IPS-20b (cell line): ENCODE data around the gene CFAP119.

Source experiments
- H3K27ac ChIP-seq: one replicate; pipeline ENCODE4 v1.5.1; 2013; ENCODE audit warnings: low read length
- H3K27me3 ChIP-seq: 2 replicates; pipeline ENCODE4 v1.6.1; 2013; ENCODE audit warnings: mild to moderate bottlenecking, low read length, inconsistent platforms; ENCODE audit not compliant: insufficient read depth
- H3K36me3 ChIP-seq: 2 replicates; pipeline ENCODE4 v1.6.1; 2013; ENCODE audit warnings: low read depth, mild to moderate bottlenecking, inconsistent platforms, low read length, moderate library complexity; ENCODE audit not compliant: insufficient read depth
- H3K4me1 ChIP-seq: 2 replicates; pipeline ENCODE4 v1.6.1; 2013; ENCODE audit warnings: mild to moderate bottlenecking, control low read depth, inconsistent platforms, low read length, moderate library complexity; ENCODE audit not compliant: insufficient read depth
- H3K4me3 ChIP-seq: 2 replicates; pipeline ENCODE4 v1.5.1; 2013; ENCODE audit warnings: mild to moderate bottlenecking, low read length, inconsistent platforms
- H3K9ac ChIP-seq: 2 replicates; pipeline ENCODE4 v1.6.1; 2013; ENCODE audit warnings: low read depth, mild to moderate bottlenecking, inconsistent platforms, low read length, moderate library complexity
- H3K9me3 ChIP-seq: 2 replicates; pipeline ENCODE4 v1.6.1; 2013; ENCODE audit warnings: mild to moderate bottlenecking, low read depth, low read length, inconsistent platforms; ENCODE audit not compliant: insufficient read depth

Gene CFAP119

DNA sequence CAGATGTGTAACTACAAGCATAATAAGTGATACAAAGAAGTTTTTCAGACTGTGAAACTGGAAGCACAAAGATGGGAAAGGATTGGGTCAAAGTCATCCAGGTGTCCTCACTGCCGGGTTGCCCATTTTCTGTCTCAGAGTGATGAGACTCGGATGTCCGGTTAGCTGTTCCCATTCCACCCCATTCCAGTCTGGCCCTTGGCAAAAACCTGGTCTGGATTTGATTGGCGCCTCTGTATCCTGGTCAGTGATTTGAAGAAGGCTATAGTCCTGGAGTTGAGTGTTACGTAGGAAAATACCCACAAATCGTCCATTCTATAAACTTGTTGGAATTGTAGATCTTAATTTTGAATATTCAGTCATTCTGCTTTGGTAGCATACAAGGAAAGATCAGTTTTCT, 33.5 kb downstream of the CFAP119 start:
- no peak overlapping the region for H3K9ac ChIP-seq
- peaks cover 7% of the 10 kb centered on the region for H3K4me1 ChIP-seq
- no peaks in the 10 kb centered on the region for H3K27me3 ChIP-seq
- H3K9me3 ChIP-seq = no peaks in the 10 kb centered on the region
- no peak overlapping the region for H3K4me3 ChIP-seq
- H3K27ac ChIP-seq = no peak overlapping the region
- H3K36me3 ChIP-seq = peaks cover 89% of the 10 kb centered on the region

DNA sequence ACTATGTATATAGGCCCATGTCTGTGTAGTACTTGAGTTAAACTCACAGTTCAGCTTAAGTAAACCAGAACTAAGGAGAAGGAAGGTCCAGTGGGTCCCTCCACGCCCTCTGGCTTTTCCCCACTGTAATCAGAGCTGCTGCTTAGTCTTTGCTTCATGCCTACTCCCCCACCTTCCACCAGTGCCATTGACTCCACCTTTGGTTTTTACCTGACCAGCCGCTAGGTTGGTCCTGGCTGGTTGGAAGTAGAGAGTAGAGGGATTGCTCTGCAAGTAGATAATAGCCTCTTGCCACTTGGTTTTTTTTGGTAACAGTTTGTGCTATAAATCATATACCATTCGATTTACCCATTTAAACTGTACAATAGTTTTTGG, 36.5 kb downstream of the CFAP119 start:
- Histone ChIP-seq H3K9ac (no peak overlapping the region), H3K27ac (no peak overlapping the region), H3K4me3 (no peak overlapping the region), H3K9me3 (no peaks in the 10 kb centered on the region), H3K4me1 (peaks cover 7% of the 10 kb centered on the region), H3K36me3 (peaks cover 94% of the 10 kb centered on the region), H3K27me3 (no peaks in the 10 kb centered on the region)

DNA sequence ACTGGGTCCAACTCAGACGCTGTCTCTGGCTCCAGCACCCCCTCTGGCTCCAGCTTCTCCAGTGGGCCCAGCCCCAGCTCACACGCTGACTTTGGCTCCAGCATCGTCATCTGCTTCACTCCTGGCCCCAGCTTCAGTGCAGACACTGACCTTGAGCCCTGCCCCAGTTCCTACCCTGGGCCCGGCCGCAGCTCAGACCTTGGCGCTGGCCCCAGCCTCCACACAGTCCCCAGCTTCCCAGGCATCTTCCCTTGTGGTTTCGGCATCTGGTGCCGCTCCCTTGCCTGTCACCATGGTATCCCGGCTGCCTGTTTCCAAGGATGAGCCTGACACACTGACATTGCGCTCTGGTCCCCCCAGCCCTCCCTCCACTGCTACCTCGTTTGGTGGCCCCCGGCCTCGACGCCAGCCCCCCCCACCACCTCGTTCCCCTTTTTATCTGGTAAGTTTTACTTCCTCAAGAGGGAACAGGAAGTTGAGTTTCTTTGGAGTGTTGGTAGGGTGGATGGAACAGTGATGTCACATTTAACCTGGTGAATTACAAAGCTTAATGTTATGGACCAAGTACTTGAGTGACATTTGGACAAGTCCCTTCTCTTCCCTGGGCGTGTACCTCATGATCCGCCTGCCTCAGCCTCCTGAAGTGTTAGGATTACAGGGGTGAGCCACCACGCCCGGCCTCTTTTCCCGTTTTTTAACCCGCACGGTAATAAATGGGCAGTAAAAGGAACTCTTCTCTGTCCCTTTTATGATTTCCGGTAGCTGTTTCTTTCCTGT, 37.0 kb downstream of the CFAP119 start:
- H3K4me3 ChIP-seq = no peak overlapping the region
- H3K9ac ChIP-seq = no peak overlapping the region
- H3K36me3 ChIP-seq = peaks cover 95% of the 10 kb centered on the region
- H3K27me3 ChIP-seq = no peaks in the 10 kb centered on the region
- H3K9me3 ChIP-seq = no peaks in the 10 kb centered on the region
- H3K27ac ChIP-seq = no peak overlapping the region
- peaks cover 7% of the 10 kb centered on the region for H3K4me1 ChIP-seq

DNA sequence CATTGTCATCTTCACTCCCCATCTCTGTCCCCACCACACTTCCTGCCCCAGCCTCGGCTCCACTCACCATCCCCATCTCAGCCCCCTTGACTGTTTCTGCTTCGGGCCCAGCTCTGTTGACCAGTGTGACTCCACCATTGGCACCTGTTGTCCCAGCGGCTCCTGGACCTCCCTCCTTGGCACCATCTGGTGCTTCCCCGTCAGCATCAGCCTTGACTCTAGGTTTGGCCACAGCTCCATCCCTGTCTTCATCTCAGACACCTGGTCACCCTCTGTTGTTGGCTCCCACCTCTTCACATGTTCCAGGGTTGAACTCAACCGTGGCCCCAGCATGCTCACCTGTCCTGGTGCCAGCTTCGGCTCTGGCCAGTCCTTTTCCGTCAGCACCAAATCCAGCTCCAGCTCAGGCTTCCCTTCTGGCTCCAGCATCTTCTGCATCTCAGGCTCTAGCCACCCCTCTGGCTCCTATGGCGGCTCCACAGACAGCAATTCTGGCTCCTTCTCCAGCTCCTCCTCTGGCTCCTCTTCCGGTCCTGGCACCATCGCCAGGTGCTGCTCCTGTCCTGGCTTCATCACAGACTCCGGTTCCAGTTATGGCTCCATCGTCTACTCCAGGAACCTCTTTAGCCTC, 38.0 kb downstream of the CFAP119 start:
- H3K36me3 ChIP-seq = peaks cover 93% of the 10 kb centered on the region
- no peak overlapping the region for H3K27ac ChIP-seq
- no peak overlapping the region for H3K4me3 ChIP-seq
- no peak overlapping the region for H3K9ac ChIP-seq
- no peaks in the 10 kb centered on the region for H3K9me3 ChIP-seq
- H3K4me1 ChIP-seq = peaks cover 7% of the 10 kb centered on the region
- no peaks in the 10 kb centered on the region for H3K27me3 ChIP-seq

DNA sequence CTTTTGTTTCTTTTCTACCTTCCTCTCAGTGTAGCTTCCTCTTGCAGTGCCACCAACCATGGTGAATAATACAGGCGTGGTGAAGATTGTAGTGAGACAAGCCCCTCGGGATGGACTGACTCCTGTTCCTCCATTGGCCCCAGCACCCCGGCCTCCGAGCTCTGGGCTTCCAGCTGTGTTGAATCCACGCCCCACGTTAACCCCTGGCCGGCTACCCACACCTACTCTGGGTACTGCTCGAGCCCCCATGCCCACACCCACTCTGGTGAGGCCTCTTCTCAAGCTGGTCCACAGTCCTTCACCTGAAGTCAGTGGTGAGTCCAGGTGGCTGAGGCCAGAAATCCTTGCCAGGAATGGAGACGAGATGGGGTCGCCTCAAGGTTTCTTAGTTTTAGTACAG, 38.9 kb downstream of the CFAP119 start:
- H3K4me3 ChIP-seq = no peak overlapping the region
- H3K27me3 ChIP-seq = no peaks in the 10 kb centered on the region
- H3K9me3 ChIP-seq = no peaks in the 10 kb centered on the region
- H3K9ac ChIP-seq = no peak overlapping the region
- no peaks in the 10 kb centered on the region; the same call in 1 of the 2 replicates for H3K4me1 ChIP-seq
- peaks cover 90% of the 10 kb centered on the region for H3K36me3 ChIP-seq
- H3K27ac ChIP-seq = no peak overlapping the region

DNA sequence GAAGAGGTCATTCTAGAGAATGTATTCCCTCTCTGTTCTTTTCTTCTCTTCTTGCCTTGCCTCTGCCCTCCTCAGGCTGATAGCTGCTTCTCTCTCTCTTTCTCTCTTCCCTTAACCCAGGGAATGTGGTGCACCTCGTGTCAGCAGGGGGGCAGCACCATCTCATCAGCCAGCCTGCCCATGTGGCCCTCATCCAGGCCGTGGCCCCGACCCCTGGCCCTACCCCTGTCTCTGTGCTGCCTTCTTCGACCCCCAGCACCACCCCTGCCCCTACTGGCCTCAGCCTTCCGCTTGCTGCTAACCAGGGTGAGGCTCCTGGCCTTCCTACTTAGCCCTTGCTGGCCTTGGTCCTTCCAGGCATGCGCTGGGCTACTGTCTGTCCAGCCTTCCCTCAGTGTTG, 39.4 kb downstream of the CFAP119 start:
- peaks cover 93% of the 10 kb centered on the region for H3K36me3 ChIP-seq
- no peaks in the 10 kb centered on the region for H3K27me3 ChIP-seq
- no peaks in the 10 kb centered on the region for H3K9me3 ChIP-seq
- no peak overlapping the region for H3K4me3 ChIP-seq
- H3K4me1 ChIP-seq = no peaks in the 10 kb centered on the region
- H3K9ac ChIP-seq = no peak overlapping the region
- H3K27ac ChIP-seq = no peak overlapping the region

DNA sequence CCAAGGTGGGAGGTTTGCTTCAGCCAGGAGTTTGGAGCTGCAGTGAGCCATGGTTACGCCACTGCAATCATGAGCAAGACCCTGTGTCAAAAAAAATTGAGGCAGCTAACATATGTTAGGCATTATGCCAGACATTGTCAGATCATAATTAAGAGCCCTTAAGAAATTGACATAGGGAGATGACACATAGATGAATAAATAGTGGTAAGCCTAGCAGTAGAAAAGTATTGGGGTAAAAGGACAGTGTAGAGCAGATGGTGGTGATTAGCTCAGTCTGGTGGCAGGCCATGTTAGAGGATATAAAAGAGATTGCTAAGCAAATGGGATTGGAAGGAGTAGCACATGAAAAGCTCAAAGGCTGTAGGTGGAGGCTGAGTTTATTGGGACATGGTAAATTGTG, 40.3 kb downstream of the CFAP119 start:
- Histone ChIP-seq H3K4me3 (no peak overlapping the region), H3K9ac (no peak overlapping the region), H3K27ac (no peak overlapping the region), H3K9me3 (no peaks in the 10 kb centered on the region), H3K4me1 (no peaks in the 10 kb centered on the region), H3K27me3 (no peaks in the 10 kb centered on the region), H3K36me3 (peaks cover 95% of the 10 kb centered on the region)

DNA sequence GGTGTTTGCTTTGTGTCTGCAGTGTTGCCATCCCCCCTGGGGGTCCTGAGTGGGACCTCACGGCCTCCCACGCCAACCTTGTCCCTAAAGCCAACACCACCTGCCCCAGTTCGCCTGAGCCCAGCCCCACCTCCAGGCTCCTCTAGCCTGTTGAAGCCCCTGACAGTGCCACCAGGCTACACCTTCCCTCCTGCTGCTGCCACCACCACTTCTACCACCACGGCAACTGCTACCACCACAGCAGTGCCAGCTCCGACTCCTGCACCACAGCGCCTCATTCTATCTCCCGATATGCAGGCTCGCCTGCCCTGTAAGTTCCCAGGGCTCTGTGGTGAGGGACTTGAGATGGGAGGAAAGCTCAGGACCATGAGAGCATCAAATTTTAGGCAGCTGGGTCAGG, 40.7 kb downstream of the CFAP119 start:
- H3K4me1 ChIP-seq = no peaks in the 10 kb centered on the region
- H3K4me3 ChIP-seq = no peak overlapping the region
- no peak overlapping the region for H3K9ac ChIP-seq
- no peak overlapping the region for H3K27ac ChIP-seq
- peaks cover 95% of the 10 kb centered on the region for H3K36me3 ChIP-seq
- no peaks in the 10 kb centered on the region for H3K9me3 ChIP-seq
- no peaks in the 10 kb centered on the region for H3K27me3 ChIP-seq

DNA sequence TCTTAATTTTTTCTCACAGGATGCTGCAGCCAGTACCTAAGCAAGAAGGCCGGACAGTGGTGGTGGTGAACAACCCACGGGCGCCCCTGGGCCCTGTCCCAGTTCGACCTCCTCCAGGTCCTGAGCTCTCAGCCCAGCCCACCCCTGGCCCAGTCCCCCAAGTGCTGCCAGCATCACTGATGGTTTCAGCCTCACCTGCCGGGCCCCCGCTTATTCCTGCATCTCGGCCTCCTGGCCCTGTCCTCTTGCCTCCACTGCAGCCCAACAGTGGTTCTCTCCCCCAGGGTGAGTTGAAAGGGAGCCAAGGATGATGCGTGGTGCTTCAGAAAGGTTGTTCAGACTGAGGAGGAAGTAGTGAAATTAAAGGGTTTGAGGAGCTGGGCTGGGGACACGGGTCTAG, 41.2 kb downstream of the CFAP119 start:
- no peak overlapping the region for H3K9ac ChIP-seq

DNA sequence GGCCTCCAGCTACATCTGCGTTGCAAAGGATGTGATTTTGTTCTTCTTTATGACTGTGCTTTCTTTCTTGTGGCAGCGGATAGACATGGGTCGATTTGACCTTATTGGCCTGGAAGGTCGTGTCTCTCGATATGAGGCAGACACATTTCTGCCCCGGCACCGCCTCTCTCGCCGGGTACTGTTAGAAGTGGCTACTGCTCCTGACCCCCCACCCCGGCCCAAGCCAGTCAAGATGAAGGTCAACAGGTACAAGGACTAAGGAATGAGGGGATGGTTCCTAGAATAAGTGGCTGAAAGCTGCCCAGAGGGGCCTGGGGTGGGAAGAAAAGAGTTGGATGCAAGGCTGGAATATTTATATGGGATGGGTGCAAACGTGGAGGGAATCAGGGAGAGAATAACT, 41.8 kb downstream of the CFAP119 start:
- H3K27ac ChIP-seq = no peak overlapping the region
- peaks cover 94% of the 10 kb centered on the region for H3K36me3 ChIP-seq
- H3K9me3 ChIP-seq = no peaks in the 10 kb centered on the region
- no peak overlapping the region for H3K4me3 ChIP-seq
- H3K4me1 ChIP-seq = no peaks in the 10 kb centered on the region
- no peak overlapping the region for H3K9ac ChIP-seq
- no peaks in the 10 kb centered on the region for H3K27me3 ChIP-seq

More for the DNA sequence above, 41.2 kb downstream of the CFAP119 start:
- Histone ChIP-seq H3K27ac (no peak overlapping the region), H3K4me3 (no peak overlapping the region), H3K36me3 (peaks cover 95% of the 10 kb centered on the region), H3K9me3 (no peaks in the 10 kb centered on the region), H3K4me1 (no peaks in the 10 kb centered on the region), H3K27me3 (no peaks in the 10 kb centered on the region)

DNA sequence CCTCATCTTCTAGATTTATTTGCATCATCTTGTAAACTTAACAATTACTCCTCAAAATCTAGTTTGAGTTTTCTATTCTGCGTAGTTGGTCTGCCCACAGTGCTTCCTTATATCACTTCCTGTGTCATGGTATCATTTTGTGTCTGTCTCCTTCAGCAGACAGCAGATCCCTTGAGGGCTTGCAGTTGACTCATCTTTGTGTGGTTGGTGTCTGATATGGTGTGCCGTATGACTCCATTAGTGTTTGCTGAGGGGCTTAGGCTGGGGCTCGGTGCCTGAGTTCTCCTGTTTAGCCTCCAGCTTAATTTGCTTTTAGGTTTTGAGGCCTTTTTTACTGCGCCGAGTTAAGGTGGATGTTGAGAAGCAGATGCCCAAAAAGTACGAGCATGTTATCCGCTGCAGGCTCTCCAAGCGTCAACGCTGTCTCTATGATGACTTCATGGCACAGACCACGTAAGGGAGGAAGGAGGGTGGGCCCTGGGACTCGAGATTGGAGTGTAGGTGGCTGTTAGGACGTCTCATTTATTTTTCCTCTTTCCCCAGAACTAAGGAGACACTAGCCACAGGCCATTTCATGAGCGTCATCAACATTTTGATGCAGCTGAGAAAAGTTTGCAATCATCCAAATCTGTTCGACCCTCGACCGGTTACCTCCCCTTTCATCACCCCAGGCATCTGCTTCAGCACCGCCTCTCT, 46.0 kb downstream of the CFAP119 start:
- no peaks in the 10 kb centered on the region for H3K9me3 ChIP-seq
- H3K27me3 ChIP-seq = no peaks in the 10 kb centered on the region
- H3K4me1 ChIP-seq = no peaks in the 10 kb centered on the region
- no peak overlapping the region for H3K9ac ChIP-seq
- H3K4me3 ChIP-seq = no peak overlapping the region
- peaks cover 89% of the 10 kb centered on the region for H3K36me3 ChIP-seq
- H3K27ac ChIP-seq = no peak overlapping the region

DNA sequence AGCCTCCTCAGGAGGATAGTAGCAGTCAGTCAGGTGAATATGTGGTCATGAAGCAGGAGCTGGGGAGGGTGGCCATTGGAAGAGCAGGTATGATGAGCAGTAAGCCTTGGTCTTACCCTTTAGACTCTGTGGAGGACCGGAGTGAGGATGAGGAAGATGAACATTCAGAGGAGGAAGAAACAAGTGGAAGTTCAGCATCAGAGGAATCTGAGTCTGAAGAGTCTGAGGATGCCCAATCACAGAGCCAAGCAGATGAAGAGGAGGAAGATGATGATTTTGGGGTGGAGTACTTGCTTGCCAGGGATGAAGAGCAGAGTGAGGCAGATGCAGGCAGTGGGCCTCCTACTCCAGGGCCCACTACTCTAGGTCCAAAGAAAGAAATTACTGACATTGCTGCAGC, 50.1 kb downstream of the CFAP119 start:
- Histone ChIP-seq H3K27ac (no peak overlapping the region), H3K27me3 (no peaks in the 10 kb centered on the region), H3K9ac (no peak overlapping the region), H3K36me3 (peaks cover 94% of the 10 kb centered on the region), H3K4me1 (no peaks in the 10 kb centered on the region), H3K4me3 (no peak overlapping the region), H3K9me3 (no peaks in the 10 kb centered on the region)
